Natural killer cell (primary cell): ENCODE measurements around the gene CDC25C. TPM values are rescaled to one million over a fixed set of nuclear protein-coding genes. Genes with fewer than 3 reads are reported as not detected.

Experiments
- ATAC-seq, 3 donors: fragments of 150-1000 bp in 2 of 3; fragments of 200-7000 bp in 1 of 3; cut with Tn5 transposase; 1 replicate in 1 of 3; 2 replicates in 2 of 3; pipeline ENCODE4 v1.10.0; 2021; ENCODE audit warnings: mild to moderate bottlenecking in 2 of 3, moderate library complexity in 2 of 3
- DNase-seq, 2 donors: peaks; one replicate each; pipeline versions ENCODE4 v3.0.0 to v3.0.0-alpha.2; 2013 to 2021; ENCODE audit warnings: mixed read lengths in 1 of 2
- H3K27ac ChIP-seq: one replicate; pipeline ENCODE4 v1.5.1; 2013; ENCODE audit warnings: mild to moderate bottlenecking, low read length
- H3K27me3 ChIP-seq: one replicate; pipeline ENCODE4 v1.6.1; 2013; ENCODE audit warnings: low read length; ENCODE audit not compliant: control insufficient read depth, insufficient read depth
- H3K36me3 ChIP-seq: one replicate; pipeline ENCODE4 v1.6.1; 2013; ENCODE audit warnings: low read length; ENCODE audit not compliant: control insufficient read depth, insufficient read depth
- H3K4me1 ChIP-seq: one replicate; pipeline ENCODE4 v1.6.1; 2013; ENCODE audit warnings: low read length; ENCODE audit not compliant: control insufficient read depth, insufficient read depth
- H3K4me3 ChIP-seq: one replicate; pipeline ENCODE4 v1.5.1; 2013; ENCODE audit warnings: low read length
- H3K9me3 ChIP-seq: one replicate; pipeline ENCODE4 v1.6.1; 2013; ENCODE audit warnings: low read length; ENCODE audit not compliant: control insufficient read depth, insufficient read depth
- H3K27ac Mint-ChIP-seq, 2 donors: one replicate each; pipeline ENCODE4 v1.8.0; 2022; ENCODE audit warnings: mild to moderate bottlenecking in 2 of 2, mixed read lengths in 2 of 2, moderate library complexity in 1 of 2
- H3K27me3 Mint-ChIP-seq, 2 donors: one replicate each; pipeline ENCODE4 v1.8.0; 2022; ENCODE audit warnings: low read depth in 2 of 2, mixed read lengths in 2 of 2
- H3K36me3 Mint-ChIP-seq: one replicate; pipeline ENCODE4 v1.8.0; 2022; ENCODE audit warnings: mixed read lengths
- H3K4me1 Mint-ChIP-seq, 2 donors: one replicate each; pipeline ENCODE4 v1.8.0; 2022; ENCODE audit warnings: mixed read lengths in 2 of 2
- H3K4me3 Mint-ChIP-seq: one replicate; pipeline ENCODE4 v1.8.0; 2022; ENCODE audit warnings: mild to moderate bottlenecking, moderate library complexity, mixed read lengths
- H3K9me3 Mint-ChIP-seq, 2 donors: one replicate each; pipeline ENCODE4 v1.8.0; 2022; ENCODE audit warnings: mixed read lengths in 2 of 2
- WGBS: methylation state at CpG from one replicate; pipeline ENCODE4 v1.1.7; 2013; ENCODE audit warnings: missing lambda C conversion rate; ENCODE audit not compliant: insufficient coverage; 5-methylcytosine and 5-hydroxymethylcytosine counted together
- intact Hi-C: fragments of 100-400 bp; cut with micrococcal nuclease; formaldehyde crosslinking; loops from one replicate; pipeline ENCODE4 v1.14.2; 2022
- total RNA-seq, 4 donors: library from RNA; stranded (reverse); fragments of 120-200 nt in 1 of 4; gene quantifications; one replicate each; pipeline versions ENCODE4 v1.2.3 to v1.2.4, GENCODE V29; 2013 to 2022
- TF ChIP-seq, protein P1 (sequence below): fragments of 200-600 bp; IDR thresholded peaks from one replicate; pipeline ENCODE4 v1.8.0; 2022; ENCODE audit warnings: antibody characterized with exemption

The CDC25C gene
- total RNA-seq, 3 donors from 2014 or later (not counting 1 experiment from before 2014, with no cell fraction given), result 0.47 to 0.48 TPM; not detected in 1

DNA sequence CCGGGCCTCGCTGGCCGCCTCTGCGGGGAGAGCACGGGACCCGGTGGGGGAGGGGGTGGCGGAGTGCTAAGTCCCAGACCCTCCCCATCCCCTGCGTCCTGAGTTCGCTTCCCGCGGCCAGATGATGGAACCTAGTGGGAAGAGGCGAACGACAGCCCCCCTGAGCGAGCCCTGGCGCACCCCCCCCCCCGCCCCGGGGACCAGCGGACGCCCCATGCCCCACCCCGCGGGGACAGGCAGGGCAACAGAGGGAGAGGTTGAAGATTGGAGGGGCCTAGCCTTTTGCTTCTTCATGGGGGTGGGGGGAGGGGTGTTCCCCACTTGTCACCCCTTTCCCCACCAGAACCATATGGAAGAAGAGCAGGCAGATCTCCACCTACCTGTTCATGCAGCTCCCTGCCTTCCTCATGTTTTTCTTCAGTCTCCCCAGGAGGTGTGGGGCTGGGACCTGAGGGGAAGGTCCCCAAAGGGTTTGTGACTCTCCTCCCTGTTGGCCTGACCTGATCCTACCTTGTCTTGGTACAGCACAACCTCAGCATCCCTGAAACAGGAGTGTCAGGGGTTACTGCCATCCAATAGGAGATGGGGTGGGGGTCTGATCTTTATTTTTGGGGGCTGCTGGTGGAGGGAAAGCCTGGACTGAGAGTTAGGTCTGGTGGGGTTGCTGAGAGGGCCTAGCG, 6.9 kb upstream of the CDC25C start:
- H3K27ac Mint-ChIP-seq, result peak overlapping the region; percentile 96 to 99

GRCh38 chr5:138337685-138338410, 6.2 kb upstream of the CDC25C start, which contains the start of gene FAM53C:
FAM53C (plus strand) TSS chr5:138338266; CDS start chr5:138341336, 3,070 bp downstream.
- Histone ChIP-seq H3K36me3 (peaks cover 9% of the 10 kb centered on the region), H3K9me3 (no peaks in the 10 kb centered on the region), H3K27ac (peak within 1 kb of the TSS; percentile 97), H3K27me3 (no peaks in the 10 kb centered on the region), H3K4me3 (peak within 1 kb of the TSS; percentile 61), H3K4me1 (peaks cover 18% of the 10 kb centered on the region)
- DNase-seq, result peak; percentile 95 to 96
- intact Hi-C loops, result loop anchor here (2.0 kb wide), 2 partner anchors 15 to 125 kb away; partner anchors contain the start of genes CDC23 and KDM3B
- peaks cover 40 to 41% of the 10 kb centered on the region in 2 donors for H3K4me1 Mint-ChIP-seq
- ATAC-seq, result peak; percentile 79 to 93 (median 86)
- under 1% methylated on average over 46 of the region's 56 CpGs for WGBS
- peak within 1 kb of the TSS; percentile 88 for H3K4me3 Mint-ChIP-seq
- peak within 1 kb of the TSS; percentile 96 to 99 for H3K27ac Mint-ChIP-seq
- H3K27me3 Mint-ChIP-seq, result no peaks in the 10 kb centered on the region
- H3K36me3 Mint-ChIP-seq, result no peaks in the 10 kb centered on the region
- TF ChIP-seq, protein P1, sequence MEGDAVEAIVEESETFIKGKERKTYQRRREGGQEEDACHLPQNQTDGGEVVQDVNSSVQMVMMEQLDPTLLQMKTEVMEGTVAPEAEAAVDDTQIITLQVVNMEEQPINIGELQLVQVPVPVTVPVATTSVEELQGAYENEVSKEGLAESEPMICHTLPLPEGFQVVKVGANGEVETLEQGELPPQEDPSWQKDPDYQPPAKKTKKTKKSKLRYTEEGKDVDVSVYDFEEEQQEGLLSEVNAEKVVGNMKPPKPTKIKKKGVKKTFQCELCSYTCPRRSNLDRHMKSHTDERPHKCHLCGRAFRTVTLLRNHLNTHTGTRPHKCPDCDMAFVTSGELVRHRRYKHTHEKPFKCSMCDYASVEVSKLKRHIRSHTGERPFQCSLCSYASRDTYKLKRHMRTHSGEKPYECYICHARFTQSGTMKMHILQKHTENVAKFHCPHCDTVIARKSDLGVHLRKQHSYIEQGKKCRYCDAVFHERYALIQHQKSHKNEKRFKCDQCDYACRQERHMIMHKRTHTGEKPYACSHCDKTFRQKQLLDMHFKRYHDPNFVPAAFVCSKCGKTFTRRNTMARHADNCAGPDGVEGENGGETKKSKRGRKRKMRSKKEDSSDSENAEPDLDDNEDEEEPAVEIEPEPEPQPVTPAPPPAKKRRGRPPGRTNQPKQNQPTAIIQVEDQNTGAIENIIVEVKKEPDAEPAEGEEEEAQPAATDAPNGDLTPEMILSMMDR, result no peak
- no peaks in the 10 kb centered on the region for H3K9me3 Mint-ChIP-seq

More for the DNA sequence above, 6.9 kb upstream of the CDC25C start:
- Histone ChIP-seq H3K4me1 (peaks cover 18% of the 10 kb centered on the region), H3K27ac (peak overlapping the region; percentile 97), H3K9me3 (no peaks in the 10 kb centered on the region), H3K4me3 (peak overlapping the region; percentile 61), H3K36me3 (peaks cover 9% of the 10 kb centered on the region), H3K27me3 (no peaks in the 10 kb centered on the region)
- ATAC-seq (peak in 2 of 3 donors; percentile 1 to 4), DNase-seq (no peak)
- Mint-ChIP-seq H3K4me1 (peaks cover 40 to 41% of the 10 kb centered on the region in 2 donors), H3K36me3 (no peaks in the 10 kb centered on the region), H3K9me3 (no peaks in the 10 kb centered on the region), H3K27me3 (no peaks in the 10 kb centered on the region), H3K4me3 (peak overlapping the region; percentile 88)
- TF ChIP-seq, protein P1, result no peak
- intact Hi-C loops, result loop anchor here (2.0 kb wide), 1 partner anchor 14 kb away; the partner anchor contains the start of gene KDM3B
- WGBS, result 2% methylated on average over 21 of the region's 22 CpGs

DNA sequence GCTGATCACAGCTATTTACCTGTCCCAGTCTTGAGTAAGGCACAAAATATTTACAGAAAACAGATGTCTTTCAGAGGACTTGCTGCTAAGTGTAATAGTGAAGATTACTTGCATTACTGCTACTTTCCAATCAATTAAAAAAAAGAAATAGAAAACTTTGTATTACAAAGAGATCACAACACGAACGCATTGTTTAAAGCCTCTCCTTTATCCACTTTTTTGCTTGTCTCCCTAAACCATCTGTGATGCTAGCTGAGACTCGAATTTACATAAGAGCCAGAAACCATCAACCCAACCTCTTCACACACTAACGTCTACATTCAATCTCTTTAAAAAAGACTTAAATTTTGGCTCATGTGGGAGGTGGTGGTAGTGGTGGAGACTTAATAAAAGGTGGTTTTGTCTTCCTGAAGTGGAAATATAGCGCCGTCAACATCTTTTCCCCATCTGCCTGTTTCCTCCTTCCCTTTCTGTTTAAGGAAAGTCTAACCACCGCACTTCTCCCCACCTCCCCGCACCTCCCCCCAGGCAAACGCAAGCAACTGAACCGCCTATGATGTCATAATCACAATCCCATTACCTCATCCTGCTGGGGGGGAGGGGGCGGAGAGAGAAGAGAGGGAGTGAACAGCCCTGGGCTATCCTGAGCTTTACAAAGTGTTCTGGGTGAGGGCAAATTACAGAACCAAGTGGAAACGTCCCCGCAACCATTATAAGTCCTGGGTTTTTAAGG, 5.5 kb upstream of the CDC25C start:
- Mint-ChIP-seq H3K9me3 (no peaks in the 10 kb centered on the region), H3K27ac (peak overlapping the region; percentile 96 to 99), H3K36me3 (no peaks in the 10 kb centered on the region), H3K4me1 (peaks cover 42 to 43% of the 10 kb centered on the region in 2 donors), H3K27me3 (no peaks in the 10 kb centered on the region), H3K4me3 (peak overlapping the region; percentile 88)
- DNase-seq (peak in 1 of 2 donors; percentile 87), ATAC-seq (peak; percentile 41 to 67 (median 55))
- WGBS, result 36% methylated on average over 9 of the region's 13 CpGs
- peaks cover 24% of the 10 kb centered on the region for H3K4me1 ChIP-seq
- H3K27ac ChIP-seq, result peak overlapping the region; percentile 97
- TF ChIP-seq, protein P1, result no peak
- H3K36me3 ChIP-seq, result peaks cover 9% of the 10 kb centered on the region
- no peaks in the 10 kb centered on the region for H3K27me3 ChIP-seq
- no peaks in the 10 kb centered on the region for H3K9me3 ChIP-seq
- intact Hi-C loops, result loop anchor here (2.0 kb wide), 1 partner anchor 124 kb away; the partner anchor contains the start of gene CDC23
- H3K4me3 ChIP-seq, result peak overlapping the region; percentile 61
